Type B pancreatic cell (in vitro differentiated cells): ENCODE data around the gene ENOX1. TPM values are rescaled to one million over a fixed set of nuclear protein-coding genes. Genes with fewer than 3 reads are reported as not detected.

ENCODE experiments used
- DNase-seq: peaks from one replicate; pipeline ENCODE4 v3.0.0; 2021; ENCODE audit warnings: mixed read lengths; ENCODE audit not compliant: unreplicated experiment; ENCODE audit errors: extremely low spot score
- H3K27ac Mint-ChIP-seq: 2 replicates; pipeline ENCODE4 v1.8.0; 2021; ENCODE audit warnings: mild to moderate bottlenecking, mixed read lengths
- H3K27me3 Mint-ChIP-seq: 2 replicates; pipeline ENCODE4 v1.8.0; 2021; ENCODE audit warnings: mixed read lengths
- H3K36me3 Mint-ChIP-seq: 2 replicates; pipeline ENCODE4 v1.8.0; 2021; ENCODE audit warnings: mixed read lengths
- H3K4me1 Mint-ChIP-seq: one replicate; pipeline ENCODE4 v1.8.0; 2021; ENCODE audit warnings: mixed read lengths; ENCODE audit not compliant: unreplicated experiment
- H3K4me3 Mint-ChIP-seq: 2 replicates; pipeline ENCODE4 v1.8.0; 2021; ENCODE audit warnings: mild to moderate bottlenecking, mixed read lengths
- H3K9me3 Mint-ChIP-seq: 2 replicates; pipeline ENCODE4 v1.8.0; 2021; ENCODE audit warnings: mixed read lengths
- CTCF ChIP-seq: fragments of 200-600 bp; sonication (generic); conservative IDR thresholded peaks from 2 replicates; pipeline ENCODE4 v1.5.0; 2021; ENCODE audit warnings: antibody characterized with exemption, mild to moderate bottlenecking
- total RNA-seq: library from RNA; stranded (reverse); gene quantifications from 2 replicates; pipeline ENCODE4 v1.2.1, GENCODE V29; 2021; ENCODE audit warnings: low replicate concordance

Gene ENOX1
- total RNA-seq, 1 donor from 2014 or later: 7.5 TPM

GRCh38 chr13:43223216-43223615 is 563.6 kb downstream of the ENOX1 start:
- no peak for DNase-seq
- no peak for TF ChIP-seq CTCF
- Mint-ChIP-seq H3K4me1 (peaks cover 23% of the 10 kb centered on the region), H3K36me3 (peaks cover 3% of the 10 kb centered on the region), H3K27ac (no peak overlapping the region), H3K4me3 (no peak overlapping the region), H3K27me3 (peaks cover 7% of the 10 kb centered on the region), H3K9me3 (no peaks in the 10 kb centered on the region)

DNA sequence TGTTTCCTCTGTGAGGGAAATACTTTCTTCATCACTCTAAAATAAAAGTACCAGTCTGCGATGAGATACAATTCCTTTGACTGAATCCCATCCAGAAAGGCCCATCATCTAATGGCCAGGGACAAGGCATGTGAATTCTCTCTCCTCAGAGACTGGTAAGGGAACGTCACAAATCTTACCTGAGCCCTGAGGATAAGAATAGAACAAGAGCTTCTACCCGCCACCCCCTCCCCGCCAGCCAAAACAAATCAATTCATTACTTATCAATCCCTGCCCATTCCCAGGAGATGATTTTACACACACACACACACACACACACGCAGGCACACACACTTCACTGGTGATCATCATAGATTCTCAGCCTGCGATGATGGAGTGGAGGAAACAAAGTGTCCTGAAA is 564.7 kb downstream of the ENOX1 start:
- peaks cover 7% of the 10 kb centered on the region for H3K27me3 Mint-ChIP-seq
- peaks cover 23% of the 10 kb centered on the region for H3K4me1 Mint-ChIP-seq
- TF ChIP-seq CTCF: no peak
- H3K9me3 Mint-ChIP-seq: no peaks in the 10 kb centered on the region
- DNase-seq: no peak
- peaks cover 3% of the 10 kb centered on the region for H3K36me3 Mint-ChIP-seq
- H3K4me3 Mint-ChIP-seq: peak overlapping the region; percentile 19
- H3K27ac Mint-ChIP-seq: no peak overlapping the region

DNA sequence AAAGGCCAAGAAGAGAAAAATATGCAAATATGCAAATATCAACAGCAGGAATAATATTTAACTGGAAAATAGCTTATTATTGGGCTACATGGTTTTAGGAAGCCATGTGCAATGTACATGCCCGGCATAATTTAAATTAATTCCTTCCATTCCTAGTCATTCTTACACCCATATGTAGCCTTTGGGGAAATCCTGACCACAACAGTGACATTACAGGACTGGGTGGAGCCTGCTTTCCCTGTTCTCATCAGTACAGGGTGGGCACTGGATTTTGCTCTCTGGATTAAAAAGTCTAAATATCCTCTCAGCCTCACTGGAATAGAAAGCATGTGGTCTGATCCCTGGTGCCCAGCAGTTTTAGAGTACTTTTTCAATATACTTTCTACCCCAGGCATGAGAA is 565.2 kb downstream of the ENOX1 start:
- H3K27me3 Mint-ChIP-seq: peaks cover 7% of the 10 kb centered on the region
- H3K27ac Mint-ChIP-seq: no peak overlapping the region
- DNase-seq: no peak
- H3K9me3 Mint-ChIP-seq: no peaks in the 10 kb centered on the region
- no peak overlapping the region for H3K4me3 Mint-ChIP-seq
- no peak for TF ChIP-seq CTCF
- H3K4me1 Mint-ChIP-seq: peaks cover 23% of the 10 kb centered on the region
- peaks cover 3% of the 10 kb centered on the region for H3K36me3 Mint-ChIP-seq

GRCh38 chr13:43220873-43221595 is 565.7 kb downstream of the ENOX1 start:
- Mint-ChIP-seq H3K4me3 (no peak overlapping the region), H3K27ac (no peak overlapping the region), H3K27me3 (peaks cover 7% of the 10 kb centered on the region), H3K4me1 (peaks cover 23% of the 10 kb centered on the region), H3K9me3 (no peaks in the 10 kb centered on the region), H3K36me3 (peaks cover 6% of the 10 kb centered on the region)
- no peak for DNase-seq
- no peak for TF ChIP-seq CTCF

DNA sequence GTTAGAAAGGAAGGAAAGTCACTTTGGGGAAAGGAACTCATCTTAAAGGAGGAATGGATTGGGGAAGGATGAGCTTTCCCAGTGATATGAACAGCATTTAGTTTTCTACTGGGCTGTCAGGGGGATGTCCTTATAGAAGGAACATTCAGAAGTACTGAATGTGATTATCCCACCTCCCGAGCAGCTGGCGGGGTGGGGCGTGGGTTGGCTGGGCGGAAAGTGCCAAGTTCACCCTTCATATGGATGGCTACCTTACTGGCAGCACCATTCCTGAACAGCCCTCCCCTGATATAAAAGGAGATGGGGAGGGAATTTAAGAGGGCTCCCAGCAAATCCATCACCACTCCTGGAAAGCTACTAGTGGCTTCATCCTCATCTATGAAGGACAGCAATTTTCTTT is 572.6 kb downstream of the ENOX1 start:
- Mint-ChIP-seq H3K27me3 (peaks cover 5% of the 10 kb centered on the region), H3K4me1 (peaks cover 5% of the 10 kb centered on the region), H3K9me3 (no peaks in the 10 kb centered on the region), H3K27ac (no peak overlapping the region), H3K4me3 (no peak overlapping the region), H3K36me3 (peaks cover 3% of the 10 kb centered on the region)
- DNase-seq: no peak
- no peak for TF ChIP-seq CTCF

GRCh38 chr13:43206838-43207237 is 579.9 kb downstream of the ENOX1 start:
- no peak for DNase-seq
- peaks cover 5% of the 10 kb centered on the region for H3K27me3 Mint-ChIP-seq
- peaks cover 8% of the 10 kb centered on the region for H3K4me1 Mint-ChIP-seq
- H3K36me3 Mint-ChIP-seq: no peaks in the 10 kb centered on the region
- H3K27ac Mint-ChIP-seq: no peak overlapping the region
- no peak for TF ChIP-seq CTCF
- H3K9me3 Mint-ChIP-seq: no peaks in the 10 kb centered on the region
- H3K4me3 Mint-ChIP-seq: no peak overlapping the region
